KMS-11 (cell line): ENCODE results near the gene CSNK2B.

ENCODE experiments used
- H2AFZ ChIP-seq: fragments of 200-600 bp; sonication (generic); 2 replicates; pipeline ENCODE4 v1.6.1; 2016; ENCODE audit warnings: antibody characterized with exemption, mixed run types, low read depth
- H3K27ac ChIP-seq: fragments of 200-600 bp; sonication (generic); 2 replicates; pipeline ENCODE4 v1.6.1; 2016; ENCODE audit warnings: mild to moderate bottlenecking, mixed run types
- H3K27me3 ChIP-seq: fragments of 200-600 bp; sonication (generic); 2 replicates; pipeline ENCODE4 v1.6.1; 2017; ENCODE audit warnings: mild to moderate bottlenecking, low read depth, mixed run types, moderate library complexity; ENCODE audit not compliant: insufficient read depth
- H3K36me3 ChIP-seq: fragments of 200-600 bp; sonication (generic); 2 replicates; pipeline ENCODE4 v1.6.1; 2017; ENCODE audit warnings: mild to moderate bottlenecking, mixed run types; ENCODE audit not compliant: insufficient read depth
- H3K4me1 ChIP-seq: fragments of 200-600 bp; sonication (generic); 2 replicates; pipeline ENCODE4 v1.6.1; 2016; ENCODE audit warnings: mild to moderate bottlenecking, low read depth, mixed run types; ENCODE audit not compliant: poor library complexity, severe bottlenecking
- H3K4me2 ChIP-seq: fragments of 200-600 bp; sonication (generic); 2 replicates; pipeline ENCODE4 v1.7.0; 2016; ENCODE audit warnings: mild to moderate bottlenecking, mixed run types
- H3K4me3 ChIP-seq: fragments of 200-600 bp; sonication (generic); IDR thresholded peaks from 2 replicates; pipeline ENCODE4 v1.6.1; 2017; ENCODE audit warnings: low read depth, low read length, mixed read lengths; ENCODE audit not compliant: insufficient read depth
- H3K79me2 ChIP-seq: fragments of 200-600 bp; sonication (generic); 2 replicates; pipeline ENCODE4 v1.6.1; 2016; ENCODE audit warnings: low read depth, mixed run types; ENCODE audit not compliant: insufficient read depth
- H3K9ac ChIP-seq: fragments of 200-600 bp; sonication (generic); 2 replicates; pipeline ENCODE4 v1.6.1; 2016; ENCODE audit warnings: mild to moderate bottlenecking, mixed run types
- H4K20me1 ChIP-seq: fragments of 200-600 bp; sonication (generic); 2 replicates; pipeline ENCODE4 v1.6.1; 2016; ENCODE audit warnings: mild to moderate bottlenecking, mixed run types; ENCODE audit not compliant: insufficient read depth
- TF ChIP-seq, protein P1 (sequence below): fragments of 200-600 bp; sonication (generic); conservative IDR thresholded peaks from 2 replicates; pipeline ENCODE4 v1.6.1; 2017; ENCODE audit warnings: low read depth, mild to moderate bottlenecking, antibody characterized with exemption, low read length, moderate library complexity, mixed read lengths

The CSNK2B gene

DNA sequence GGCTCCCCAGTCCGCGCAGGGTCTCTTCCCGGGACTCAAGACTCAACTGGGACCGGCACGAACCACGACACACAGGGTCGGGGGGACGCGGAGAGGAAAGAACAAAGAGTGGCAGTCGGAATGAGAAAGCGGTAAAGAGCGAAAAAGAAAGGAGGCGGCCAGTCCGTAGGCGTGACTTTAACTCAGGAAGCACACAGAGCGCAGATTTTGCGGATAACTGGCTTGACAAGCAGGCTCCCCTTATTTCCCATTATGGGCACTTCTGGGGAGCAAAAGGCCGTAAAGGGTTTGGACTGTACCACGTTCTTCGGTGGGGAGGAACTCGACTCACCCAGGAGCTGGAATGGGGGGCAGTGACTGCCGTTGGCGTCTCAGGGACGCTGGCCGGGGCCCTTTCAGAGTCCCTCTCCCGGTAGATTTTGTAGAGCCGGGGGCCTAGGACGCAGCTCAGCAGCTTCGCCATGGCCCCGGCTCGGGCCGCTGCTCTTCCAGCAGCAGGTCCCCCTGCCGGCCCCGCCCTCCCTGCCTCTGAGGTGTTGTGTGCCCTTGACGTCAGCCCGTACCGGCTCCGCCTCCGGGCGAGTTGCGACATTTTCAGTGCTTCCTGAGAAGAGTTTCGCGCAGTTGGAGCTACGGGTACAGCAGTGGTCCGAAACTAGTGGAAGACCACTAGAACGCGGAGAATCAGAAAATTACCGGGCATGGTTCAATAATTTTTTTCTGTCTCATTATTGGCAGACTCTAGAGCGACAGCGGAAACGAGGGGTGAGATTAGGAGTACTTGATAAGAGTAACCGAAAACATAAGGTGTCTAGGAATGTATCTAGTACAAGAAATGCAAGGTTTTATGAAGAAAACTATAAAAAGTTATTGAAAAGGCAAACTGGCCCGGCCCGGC, 37.2 kb downstream of the CSNK2B start, which contains the start of gene ABHD16A:
TSS of gene ABHD16A (minus strand) at position 506 of the 898 bp plus-strand sequence. CDS start at position 463, 43 bp downstream.
- TF ChIP-seq, protein P1, sequence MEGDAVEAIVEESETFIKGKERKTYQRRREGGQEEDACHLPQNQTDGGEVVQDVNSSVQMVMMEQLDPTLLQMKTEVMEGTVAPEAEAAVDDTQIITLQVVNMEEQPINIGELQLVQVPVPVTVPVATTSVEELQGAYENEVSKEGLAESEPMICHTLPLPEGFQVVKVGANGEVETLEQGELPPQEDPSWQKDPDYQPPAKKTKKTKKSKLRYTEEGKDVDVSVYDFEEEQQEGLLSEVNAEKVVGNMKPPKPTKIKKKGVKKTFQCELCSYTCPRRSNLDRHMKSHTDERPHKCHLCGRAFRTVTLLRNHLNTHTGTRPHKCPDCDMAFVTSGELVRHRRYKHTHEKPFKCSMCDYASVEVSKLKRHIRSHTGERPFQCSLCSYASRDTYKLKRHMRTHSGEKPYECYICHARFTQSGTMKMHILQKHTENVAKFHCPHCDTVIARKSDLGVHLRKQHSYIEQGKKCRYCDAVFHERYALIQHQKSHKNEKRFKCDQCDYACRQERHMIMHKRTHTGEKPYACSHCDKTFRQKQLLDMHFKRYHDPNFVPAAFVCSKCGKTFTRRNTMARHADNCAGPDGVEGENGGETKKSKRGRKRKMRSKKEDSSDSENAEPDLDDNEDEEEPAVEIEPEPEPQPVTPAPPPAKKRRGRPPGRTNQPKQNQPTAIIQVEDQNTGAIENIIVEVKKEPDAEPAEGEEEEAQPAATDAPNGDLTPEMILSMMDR, result no peak

DNA sequence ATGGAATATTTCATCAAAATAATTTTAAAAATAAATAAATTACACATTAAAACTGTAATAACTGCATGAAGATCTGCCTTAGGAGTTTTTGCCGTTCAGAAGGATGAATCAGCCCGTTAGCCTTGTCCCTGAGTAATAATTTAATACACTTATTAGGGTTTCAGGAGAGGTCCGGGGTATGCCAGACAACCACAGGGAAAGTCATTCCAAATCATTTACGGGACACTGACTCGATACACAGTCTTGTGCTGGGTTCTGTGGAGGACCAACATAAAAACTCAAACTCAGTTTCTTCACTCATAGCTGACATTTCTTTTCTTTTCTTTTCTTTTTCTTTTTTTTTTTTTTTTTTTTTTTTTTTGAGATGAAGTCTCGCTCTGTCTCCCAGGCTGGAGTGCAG, 40.1 kb downstream of the CSNK2B start:
- Histone ChIP-seq H3K4me3 (no peak overlapping the region), H3K27me3 (0 out of 2 replicates have a peak, but pooled peaks cover 2% of the 10 kb centered on the region), H3K9ac (no peak overlapping the region), H4K20me1 (no peaks in the 10 kb centered on the region), H3K79me2 (0 out of 2 replicates have a peak, but pooled peaks cover 11% of the 10 kb centered on the region), H2AFZ (no peak overlapping the region), H3K36me3 (no peaks in the 10 kb centered on the region), H3K27ac (no peak overlapping the region), H3K4me1 (peaks cover 20% of the 10 kb centered on the region), H3K4me2 (no peak overlapping the region)
- TF ChIP-seq, protein P1, result no peak

More for the DNA sequence above, 37.2 kb downstream of the CSNK2B start, which contains the start of gene ABHD16A:
- peak within 1 kb of the TSS; percentile 92 for H2AFZ ChIP-seq
- H3K4me2 ChIP-seq, result peak within 1 kb of the TSS; percentile 77
- 0 out of 2 replicates have a peak, but pooled peaks cover 2% of the 10 kb centered on the region for H3K27me3 ChIP-seq
- H4K20me1 ChIP-seq, result no peaks in the 10 kb centered on the region
- H3K27ac ChIP-seq, result peak within 1 kb of the TSS; percentile 62
- peaks cover 18% of the 10 kb centered on the region for H3K4me1 ChIP-seq
- H3K4me3 ChIP-seq, result no peak within 1 kb of the TSS
- H3K9ac ChIP-seq, result peak within 1 kb of the TSS; percentile 79
- no peaks in the 10 kb centered on the region for H3K36me3 ChIP-seq
- H3K79me2 ChIP-seq, result 0 out of 2 replicates have a peak, but pooled peaks cover 11% of the 10 kb centered on the region

DNA sequence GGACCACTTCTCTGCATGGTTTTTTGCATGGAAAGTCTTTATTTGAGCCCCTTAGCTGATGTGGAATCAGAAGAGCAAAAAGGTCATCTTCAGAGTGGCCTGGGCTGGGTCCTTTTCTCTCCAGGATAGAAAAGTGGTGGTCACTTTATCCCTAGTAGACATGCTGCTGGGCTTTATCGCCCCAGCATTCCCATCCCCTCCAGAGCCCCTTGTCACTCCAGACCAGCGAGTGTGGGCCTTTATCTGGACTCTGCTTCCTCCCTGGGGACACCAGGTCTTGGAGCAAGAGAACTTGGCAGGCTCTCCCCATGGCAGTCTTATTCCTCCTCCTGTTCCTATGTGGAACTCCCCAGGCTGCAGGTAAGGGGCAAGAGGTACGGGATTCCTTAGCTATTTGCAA, 40.7 kb downstream of the CSNK2B start, which contains the start of gene LY6G6F:
TSS of gene LY6G6F (plus strand) at position 268 of the 400 bp plus-strand sequence. CDS start at position 309, 41 bp downstream.
- Histone ChIP-seq H3K27ac (no peak within 1 kb of the TSS), H4K20me1 (no peaks in the 10 kb centered on the region), H3K9ac (no peak within 1 kb of the TSS), H2AFZ (no peak within 1 kb of the TSS), H3K79me2 (0 out of 2 replicates have a peak, but pooled peaks cover 11% of the 10 kb centered on the region), H3K4me2 (no peak within 1 kb of the TSS), H3K36me3 (no peaks in the 10 kb centered on the region), H3K27me3 (0 out of 2 replicates have a peak, but pooled peaks cover 2% of the 10 kb centered on the region), H3K4me3 (no peak within 1 kb of the TSS), H3K4me1 (peaks cover 17% of the 10 kb centered on the region)
- TF ChIP-seq, protein P1, result no peak

DNA sequence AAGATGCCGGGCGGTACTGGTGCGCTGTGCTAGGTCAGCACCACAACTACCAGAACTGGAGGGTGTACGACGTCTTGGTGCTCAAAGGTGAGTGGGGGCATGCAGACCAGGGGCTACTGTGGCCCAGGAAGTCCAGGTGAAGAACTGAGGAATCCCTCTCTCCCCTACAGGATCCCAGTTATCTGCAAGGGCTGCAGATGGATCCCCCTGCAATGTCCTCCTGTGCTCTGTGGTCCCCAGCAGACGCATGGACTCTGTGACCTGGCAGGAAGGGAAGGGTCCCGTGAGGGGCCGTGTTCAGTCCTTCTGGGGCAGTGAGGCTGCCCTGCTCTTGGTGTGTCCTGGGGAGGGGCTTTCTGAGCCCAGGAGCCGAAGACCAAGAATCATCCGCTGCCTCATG, 41.8 kb downstream of the CSNK2B start:
- Histone ChIP-seq H3K27me3 (0 out of 2 replicates have a peak, but pooled peaks cover 2% of the 10 kb centered on the region), H3K4me3 (no peak overlapping the region), H3K27ac (no peak overlapping the region), H3K79me2 (0 out of 2 replicates have a peak, but pooled peaks cover under 1% of the 10 kb centered on the region), H3K4me1 (peaks cover 13% of the 10 kb centered on the region), H3K4me2 (no peak overlapping the region), H3K9ac (no peak overlapping the region), H2AFZ (no peak overlapping the region), H3K36me3 (no peaks in the 10 kb centered on the region), H4K20me1 (no peaks in the 10 kb centered on the region)
- TF ChIP-seq, protein P1, result no peak
